GM12873 (cell line): ENCODE measurements around the gene PDZK1IP1.

ENCODE experiments used
- TF ChIP-seq, protein P1 (sequence below): IDR thresholded peaks from 2 replicates; pipeline ENCODE4 v1.5.1; 2012; ENCODE audit warnings: low read depth, mild to moderate bottlenecking, moderate library complexity, low read length, control low read depth; ENCODE audit not compliant: insufficient read depth; ENCODE audit errors: missing control alignments

The PDZK1IP1 gene

DNA sequence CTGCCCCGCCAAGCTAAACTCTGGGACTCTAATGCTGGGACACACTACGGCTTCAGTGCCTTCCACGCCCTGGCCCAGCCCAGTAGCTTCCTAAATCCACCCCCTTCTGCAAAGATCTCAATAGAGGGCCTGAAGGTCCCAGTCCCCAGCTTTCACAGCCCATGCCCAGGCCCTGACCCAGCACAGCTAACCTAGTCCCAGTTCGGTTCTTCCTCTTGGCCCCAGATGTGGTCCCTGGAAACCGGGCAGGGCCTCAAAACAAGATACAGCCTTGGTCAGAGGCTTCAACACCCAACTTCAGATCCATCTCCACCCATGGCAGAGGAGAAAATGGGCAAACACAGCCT lies 646 bp upstream of the PDZK1IP1 start:
- TF ChIP-seq, protein P1, sequence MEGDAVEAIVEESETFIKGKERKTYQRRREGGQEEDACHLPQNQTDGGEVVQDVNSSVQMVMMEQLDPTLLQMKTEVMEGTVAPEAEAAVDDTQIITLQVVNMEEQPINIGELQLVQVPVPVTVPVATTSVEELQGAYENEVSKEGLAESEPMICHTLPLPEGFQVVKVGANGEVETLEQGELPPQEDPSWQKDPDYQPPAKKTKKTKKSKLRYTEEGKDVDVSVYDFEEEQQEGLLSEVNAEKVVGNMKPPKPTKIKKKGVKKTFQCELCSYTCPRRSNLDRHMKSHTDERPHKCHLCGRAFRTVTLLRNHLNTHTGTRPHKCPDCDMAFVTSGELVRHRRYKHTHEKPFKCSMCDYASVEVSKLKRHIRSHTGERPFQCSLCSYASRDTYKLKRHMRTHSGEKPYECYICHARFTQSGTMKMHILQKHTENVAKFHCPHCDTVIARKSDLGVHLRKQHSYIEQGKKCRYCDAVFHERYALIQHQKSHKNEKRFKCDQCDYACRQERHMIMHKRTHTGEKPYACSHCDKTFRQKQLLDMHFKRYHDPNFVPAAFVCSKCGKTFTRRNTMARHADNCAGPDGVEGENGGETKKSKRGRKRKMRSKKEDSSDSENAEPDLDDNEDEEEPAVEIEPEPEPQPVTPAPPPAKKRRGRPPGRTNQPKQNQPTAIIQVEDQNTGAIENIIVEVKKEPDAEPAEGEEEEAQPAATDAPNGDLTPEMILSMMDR, result no peak

GRCh38 chr1:47188791-47189785 lies 748 bp downstream of the PDZK1IP1 start:
- TF ChIP-seq, protein P1, result no peak

DNA sequence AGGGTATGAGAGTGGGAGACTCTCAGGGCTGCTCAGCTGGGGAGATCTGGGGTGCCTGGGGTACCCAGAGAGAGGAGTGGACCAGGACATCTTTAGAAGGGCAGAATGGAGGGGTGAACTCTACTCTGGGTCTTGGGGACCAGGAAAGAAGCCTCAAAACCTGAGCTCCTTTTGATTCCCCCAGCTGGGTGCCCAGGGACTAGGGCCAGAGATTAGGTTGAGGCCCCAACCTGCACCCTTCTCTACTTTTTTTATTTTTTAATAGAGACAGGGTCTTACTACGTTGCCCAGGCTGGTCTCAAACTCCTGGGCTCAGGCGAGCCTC lies 1.9 kb downstream of the PDZK1IP1 start:
- TF ChIP-seq, protein P1, result no peak

- TF ChIP-seq, protein P1, result no peak
Measured at GRCh38 chr1:47187231-47187925, 2.5 kb downstream of the PDZK1IP1 start.

- TF ChIP-seq, protein P1, result no peak
Measured at GRCh38 chr1:47186267-47187185, 3.3 kb downstream of the PDZK1IP1 start.

DNA sequence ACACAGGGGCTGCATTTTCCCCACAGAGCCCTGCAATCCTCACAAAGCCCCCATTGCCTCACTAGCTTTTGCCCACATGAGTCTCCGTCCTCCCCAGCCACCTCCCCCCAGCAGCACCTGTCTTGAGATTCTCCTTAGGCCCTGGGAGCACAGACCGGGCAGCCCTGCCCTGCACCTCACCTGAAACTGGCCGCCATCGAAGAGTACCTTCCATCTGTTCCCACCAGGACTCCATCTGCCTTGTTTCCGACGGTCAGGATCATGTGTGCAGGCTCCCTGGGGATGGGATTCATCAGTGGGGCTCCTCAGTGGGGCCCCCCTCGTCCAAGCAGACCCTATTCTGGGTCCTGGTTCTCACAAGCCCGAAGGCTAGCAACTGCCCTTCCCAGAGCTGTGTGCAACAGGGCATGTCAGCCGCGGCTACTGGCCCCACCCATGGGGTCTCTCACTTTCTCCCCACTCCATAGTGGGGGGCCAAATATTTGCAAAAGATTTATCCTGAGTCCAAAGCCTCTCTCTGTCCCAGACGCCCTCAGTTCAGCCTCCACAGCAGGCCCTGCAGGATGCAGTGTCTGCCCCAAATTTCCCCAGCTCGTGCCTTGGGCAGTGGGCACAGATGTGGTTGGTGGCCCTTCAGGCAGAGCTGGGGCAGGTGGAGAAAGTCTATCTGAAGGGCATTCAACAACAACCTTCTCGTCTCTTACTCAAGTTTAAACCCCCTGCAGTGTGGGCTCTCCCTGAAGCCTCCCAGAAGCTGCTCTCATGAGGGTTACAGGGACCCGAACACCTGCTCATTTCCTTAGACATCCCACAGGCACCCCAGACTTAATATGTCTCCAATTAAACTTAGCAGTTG lies 4.8 kb downstream of the PDZK1IP1 start:
- TF ChIP-seq, protein P1, result no peak
